Measurements from ENCODE around the gene ZMAT5.
"Not testable (repeated sequence)": the region's sequence is repeated elsewhere in the genome, so short reads cannot be mapped to it uniquely, and the experiment has no call there.

Gene ZMAT5

GRCh38 chr22:29784451-29785361, 17.9 kb upstream of the ZMAT5 start:
- no peak for DNase-seq

- DNase-seq: no peak
Observed at GRCh38 chr22:29782061-29782845, 15.4 kb upstream of the ZMAT5 start.

- DNase-seq: no peak
Observed at GRCh38 chr22:29780748-29781676, 14.2 kb upstream of the ZMAT5 start.

- no peak for DNase-seq
Observed at GRCh38 chr22:29780220-29780619, 13.4 kb upstream of the ZMAT5 start.

- no peak for DNase-seq
Observed at GRCh38 chr22:29773233-29773632, 6.4 kb upstream of the ZMAT5 start.

GRCh38 chr22:29772170-29772641, 5.4 kb upstream of the ZMAT5 start:
- DNase-seq: peak; percentile 28

- DNase-seq: no peak
Observed at GRCh38 chr22:29769723-29770321, 3.0 kb upstream of the ZMAT5 start.

- DNase-seq: no peak
Observed at GRCh38 chr22:29768052-29768693, 1.4 kb upstream of the ZMAT5 start.

GRCh38 chr22:29767171-29768051, 604 bp upstream of the ZMAT5 start, which contains the start of gene UQCR10:
UQCR10 (plus strand) TSS chr22:29767369; CDS start chr22:29767399, 30 bp downstream.
- DNase-seq: peak; percentile 97

- DNase-seq: no peak
Observed at GRCh38 chr22:29765905-29766631, 739 bp downstream of the ZMAT5 start.

GRCh38 chr22:29762263-29762662, 4.5 kb downstream of the ZMAT5 start:
- no peak for DNase-seq

GRCh38 chr22:29758959-29759358, 7.8 kb downstream of the ZMAT5 start:
- no peak for DNase-seq

- DNase-seq: no peak
Observed at GRCh38 chr22:29758068-29758622, 8.7 kb downstream of the ZMAT5 start.

- DNase-seq: no peak
Observed at GRCh38 chr22:29757096-29757495, 9.7 kb downstream of the ZMAT5 start.

- DNase-seq: no peak
Observed at GRCh38 chr22:29756341-29756740, 10.5 kb downstream of the ZMAT5 start.

GRCh38 chr22:29755889-29756288, 10.9 kb downstream of the ZMAT5 start:
- DNase-seq: no peak

- DNase-seq: not testable (repeated sequence)
Observed at GRCh38 chr22:29754658-29755395, 12.0 kb downstream of the ZMAT5 start.

GRCh38 chr22:29753808-29754657, 12.8 kb downstream of the ZMAT5 start:
- DNase-seq: no peak
